ENCODE measurements around the gene FOXO3. TPM values are rescaled to one million over a fixed set of nuclear protein-coding genes. Genes with fewer than 3 reads are reported as not detected.
"Not testable (repeated sequence)": the region's sequence is repeated elsewhere in the genome, so short reads cannot be mapped to it uniquely, and the experiment has no call there.

FOXO3 gene
- total RNA-seq, 1 donor from 2014 or later: 41.4 TPM

- H3K4me3 ChIP-seq (ENCODE audit: low read depth, low read length): no peak overlapping the region
- no peaks in the 10 kb centered on the region for H3K27me3 ChIP-seq (ENCODE audit: control insufficient read depth, insufficient read depth, low read length)
- TF ChIP-seq CTCF (IDR thresholded peaks at IDR 0.05; ENCODE audit: insufficient read depth, low read length, poor library complexity, severe bottlenecking): peak; percentile 78
Observed at GRCh38 chr6:108526739-108527174, 34.0 kb upstream of the FOXO3 start.

GRCh38 chr6:108528878-108529277, 31.8 kb upstream of the FOXO3 start:
- TF ChIP-seq CTCF (IDR thresholded peaks at IDR 0.05; ENCODE audit: insufficient read depth, low read length, poor library complexity, severe bottlenecking): no peak
- Histone ChIP-seq H3K36me3 (ENCODE audit: control insufficient read depth, insufficient read depth, low read length) (no peaks in the 10 kb centered on the region), H3K4me3 (ENCODE audit: low read depth, low read length) (no peak overlapping the region), H3K27me3 (ENCODE audit: control insufficient read depth, insufficient read depth, low read length) (no peaks in the 10 kb centered on the region)
- DNase-seq (ENCODE audit: low read depth): no peak

More at GRCh38 chr6:108526739-108527174, 34.0 kb upstream of the FOXO3 start:
- no peaks in the 10 kb centered on the region for H3K36me3 ChIP-seq (ENCODE audit: control insufficient read depth, insufficient read depth, low read length)
- peak; percentile 10 for DNase-seq (ENCODE audit: low read depth)

GRCh38 chr6:108531332-108531731, 29.4 kb upstream of the FOXO3 start:
- Histone ChIP-seq H3K4me3 (ENCODE audit: low read depth, low read length) (no peak overlapping the region), H3K27me3 (ENCODE audit: control insufficient read depth, insufficient read depth, low read length) (no peaks in the 10 kb centered on the region), H3K36me3 (ENCODE audit: control insufficient read depth, insufficient read depth, low read length) (no peaks in the 10 kb centered on the region)
- DNase-seq (ENCODE audit: low read depth): no peak
- peak; percentile 2 for TF ChIP-seq CTCF (IDR thresholded peaks at IDR 0.05; ENCODE audit: insufficient read depth, low read length, poor library complexity, severe bottlenecking)

- Histone ChIP-seq H3K4me3 (ENCODE audit: low read depth, low read length) (no peak overlapping the region), H3K36me3 (ENCODE audit: control insufficient read depth, insufficient read depth, low read length) (no peaks in the 10 kb centered on the region), H3K27me3 (ENCODE audit: control insufficient read depth, insufficient read depth, low read length) (no peaks in the 10 kb centered on the region)
- DNase-seq (ENCODE audit: low read depth): no peak
- TF ChIP-seq CTCF (IDR thresholded peaks at IDR 0.05; ENCODE audit: insufficient read depth, low read length, poor library complexity, severe bottlenecking): no peak
Observed at GRCh38 chr6:108535114-108535742, 25.5 kb upstream of the FOXO3 start.

GRCh38 chr6:108535920-108536535, 24.7 kb upstream of the FOXO3 start:
- H3K36me3 ChIP-seq (ENCODE audit: control insufficient read depth, insufficient read depth, low read length); H3K4me3 ChIP-seq (ENCODE audit: low read depth, low read length); DNase-seq (ENCODE audit: low read depth); H3K27me3 ChIP-seq (ENCODE audit: control insufficient read depth, insufficient read depth, low read length): not testable (repeated sequence)

GRCh38 chr6:108541843-108542759, 18.6 kb upstream of the FOXO3 start:
- DNase-seq (ENCODE audit: low read depth): no peak
- Histone ChIP-seq H3K4me3 (ENCODE audit: low read depth, low read length) (no peak overlapping the region), H3K36me3 (ENCODE audit: control insufficient read depth, insufficient read depth, low read length) (no peaks in the 10 kb centered on the region), H3K27me3 (ENCODE audit: control insufficient read depth, insufficient read depth, low read length) (no peaks in the 10 kb centered on the region)
- peak; percentile 81 for TF ChIP-seq CTCF (IDR thresholded peaks at IDR 0.05; ENCODE audit: insufficient read depth, low read length, poor library complexity, severe bottlenecking)
